Measurements from ENCODE around the gene C18orf63.

DNA sequence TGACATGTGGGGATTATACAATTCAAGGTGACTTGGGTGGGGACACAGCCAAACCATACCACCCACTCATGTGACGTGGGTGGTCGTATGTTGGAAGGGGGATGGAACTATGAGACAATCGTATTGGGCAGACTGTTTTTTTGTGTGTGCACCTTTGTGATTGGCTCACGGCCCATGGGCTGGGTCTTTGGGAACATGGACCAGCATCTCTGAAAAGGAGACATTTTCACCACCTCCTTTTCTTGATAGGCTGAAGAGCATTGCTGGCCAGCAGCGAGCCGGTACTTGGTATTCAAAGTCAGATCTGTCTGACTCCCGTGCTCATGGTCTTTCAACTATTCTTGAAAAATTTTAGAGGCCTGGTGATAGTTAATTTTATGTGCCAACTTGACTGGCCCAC is 79.4 kb downstream of the C18orf63 start:
- no peak for TF ChIP-seq CTCF (conservative IDR thresholded peaks at IDR 0.05; ENCODE audit: low read depth, low read length)
- TF ChIP-seq EZH2 (IDR thresholded peaks at IDR 0.05; ENCODE audit: low read length, unreplicated experiment), result no peak

All from PC-3 (cell line).